Left renal pelvis (tissue), 4 donors: Measurements from ENCODE around the gene SPRING1. TPM values are rescaled to one million over a fixed set of nuclear protein-coding genes. Genes with fewer than 3 reads are reported as not detected.

Experiments used
- DNase-seq, 4 donors: peaks; one replicate each; pipeline ENCODE4 v3.0.0-alpha.2; 2013; ENCODE audit warnings: low read depth in 4 of 4, low spot score in 3 of 4
- polyA plus RNA-seq, 4 donors: library from polyadenylated mRNA; unstranded; fragments of 120-200 nt; gene quantifications; one replicate each; pipeline ENCODE4 v1.2.1, GENCODE V29; 2013; ENCODE audit not compliant: insufficient read length in 4 of 4

The SPRING1 gene
- polyA plus RNA-seq, 4 donors, result 23.4 to 38.5 (median 32.7) TPM

- no peak for DNase-seq
These were observed 27.3 kb downstream of the SPRING1 start for GRCh38 chr12:116710370-116711150.

GRCh38 chr12:116709768-116710167, 28.1 kb downstream of the SPRING1 start:
- no peak for DNase-seq

GRCh38 chr12:116708826-116709756, 28.8 kb downstream of the SPRING1 start:
- no peak for DNase-seq

GRCh38 chr12:116707751-116708150, 30.1 kb downstream of the SPRING1 start:
- DNase-seq, result no peak

- DNase-seq, result no peak
These were observed 34.6 kb downstream of the SPRING1 start for GRCh38 chr12:116703214-116703795.

GRCh38 chr12:116701432-116701831, 36.4 kb downstream of the SPRING1 start:
- no peak for DNase-seq

- DNase-seq, result no peak
These were observed 37.8 kb downstream of the SPRING1 start for GRCh38 chr12:116700066-116700465.

GRCh38 chr12:116698554-116699075, 39.3 kb downstream of the SPRING1 start:
- no peak for DNase-seq

GRCh38 chr12:116698116-116698515, 39.8 kb downstream of the SPRING1 start:
- DNase-seq, result no peak

- no peak for DNase-seq
These were observed 40.2 kb downstream of the SPRING1 start for GRCh38 chr12:116697716-116698115.

GRCh38 chr12:116697305-116697704, 40.6 kb downstream of the SPRING1 start:
- no peak for DNase-seq

GRCh38 chr12:116695464-116695725, 42.5 kb downstream of the SPRING1 start:
- no peak for DNase-seq

- no peak for DNase-seq
These were observed 43.0 kb downstream of the SPRING1 start for GRCh38 chr12:116694653-116695463.

- DNase-seq, result no peak
These were observed 44.3 kb downstream of the SPRING1 start for GRCh38 chr12:116693286-116694227.

GRCh38 chr12:116692605-116693004, 45.3 kb downstream of the SPRING1 start:
- DNase-seq, result no peak

GRCh38 chr12:116691636-116692035, 46.2 kb downstream of the SPRING1 start:
- DNase-seq, result no peak

- no peak for DNase-seq
These were observed 46.7 kb downstream of the SPRING1 start for GRCh38 chr12:116691205-116691604.

- DNase-seq, result no peak
These were observed 47.7 kb downstream of the SPRING1 start for GRCh38 chr12:116689979-116690744.

- no peak for DNase-seq
These were observed 48.3 kb downstream of the SPRING1 start for GRCh38 chr12:116689521-116689920.
